Left kidney (tissue), 8 donors: ENCODE data around the gene MSI1. TPM values are rescaled to one million over a fixed set of nuclear protein-coding genes. Genes with fewer than 3 reads are reported as not detected.
A peak's percentile ranks its signal among the peaks of the same experiment; 100 is the strongest.

Experiments
- DNase-seq: peaks from one replicate; pipeline ENCODE4 v3.0.0-alpha.2; 2013
- long read RNA-seq, 8 donors: transcript quantifications; one replicate each; lab custom pipeline, GENCODE V29; 2026
- polyA plus RNA-seq: library from polyadenylated mRNA; unstranded; fragments of 120-200 nt; gene quantifications from one replicate; pipeline ENCODE4 v1.2.1, GENCODE V29; 2013; ENCODE audit not compliant: insufficient read length

Gene MSI1
- polyA plus RNA-seq, result 26.5 TPM
- long read RNA-seq, donor 1, transcript MSI1-201 (15 exons, 2,975 nt), result major isoform, 7 of 32 reads
- long read RNA-seq, donor 1, partial matches to known transcripts, result 25 of 32 reads
- long read RNA-seq, donor 1, other reads (novel, unspliced or antisense), result 0 of 32 reads
- long read RNA-seq, donor 2, partial matches to known transcripts, result 0 of 1 reads
- long read RNA-seq, donor 2, other reads (novel, unspliced or antisense), result 0 of 1 reads
- long read RNA-seq, donor 3, partial matches to known transcripts, result 0 of 1 reads
- long read RNA-seq, donor 3, other reads (novel, unspliced or antisense), result 0 of 1 reads
- long read RNA-seq, donor 4, result 0 reads
- long read RNA-seq, donor 5, result 0 reads
- long read RNA-seq, donor 6, partial matches to known transcripts, result 31 of 33 reads
- long read RNA-seq, donor 6, other reads (novel, unspliced or antisense), result 0 of 33 reads
- long read RNA-seq, donor 7, partial matches to known transcripts, result 0 of 1 reads
- long read RNA-seq, donor 7, other reads (novel, unspliced or antisense), result 0 of 1 reads
- long read RNA-seq, donor 8, partial matches to known transcripts, result 6 of 11 reads
- long read RNA-seq, donor 8, other reads (novel, unspliced or antisense), result 5 of 11 reads

DNA sequence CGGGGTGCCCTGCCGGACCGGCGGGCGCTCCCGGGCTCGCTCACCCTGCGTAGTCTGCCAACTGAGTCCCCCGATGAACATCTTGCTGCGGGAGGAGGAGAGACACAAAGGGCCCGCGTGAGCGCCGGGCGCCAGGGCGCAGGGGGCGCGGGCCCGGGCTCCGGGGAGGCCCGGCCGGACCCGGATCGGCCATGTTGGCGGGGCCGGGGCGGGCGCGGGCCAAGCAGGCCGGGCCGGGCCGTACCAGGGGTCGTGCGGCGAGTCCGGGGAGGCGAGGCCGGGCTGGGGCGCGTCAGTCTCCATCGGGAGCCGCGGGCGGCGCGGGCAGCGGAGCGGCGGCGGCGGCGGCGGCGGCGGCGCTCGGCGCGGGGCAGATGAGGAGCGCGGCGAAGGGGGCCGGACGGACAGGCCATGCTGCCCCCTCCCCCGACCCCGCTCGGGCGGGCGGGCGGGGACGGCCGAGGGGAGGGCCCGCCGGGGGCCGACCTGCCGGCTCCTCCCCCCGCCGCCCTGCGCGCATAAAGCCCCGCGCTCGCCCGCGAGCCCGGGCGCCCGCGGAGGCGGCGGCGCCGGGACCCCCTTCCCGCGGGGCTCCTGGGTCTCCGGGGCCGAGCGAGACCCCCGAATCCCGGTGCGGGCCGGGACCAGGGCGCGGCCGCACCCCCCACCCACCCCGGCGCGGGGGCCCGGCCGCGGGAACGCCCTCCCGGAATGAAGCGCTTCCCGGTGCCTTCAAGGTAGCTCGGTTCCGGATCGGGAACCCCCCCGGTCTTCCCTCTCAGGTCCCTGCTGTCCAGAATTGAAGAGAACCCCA, at the start of gene MSI1:
Gene MSI1 (minus strand): TSS at position 376 of the 814 bp plus-strand sequence. CDS start 73 bp downstream, at position 303.
- no peak for DNase-seq

DNA sequence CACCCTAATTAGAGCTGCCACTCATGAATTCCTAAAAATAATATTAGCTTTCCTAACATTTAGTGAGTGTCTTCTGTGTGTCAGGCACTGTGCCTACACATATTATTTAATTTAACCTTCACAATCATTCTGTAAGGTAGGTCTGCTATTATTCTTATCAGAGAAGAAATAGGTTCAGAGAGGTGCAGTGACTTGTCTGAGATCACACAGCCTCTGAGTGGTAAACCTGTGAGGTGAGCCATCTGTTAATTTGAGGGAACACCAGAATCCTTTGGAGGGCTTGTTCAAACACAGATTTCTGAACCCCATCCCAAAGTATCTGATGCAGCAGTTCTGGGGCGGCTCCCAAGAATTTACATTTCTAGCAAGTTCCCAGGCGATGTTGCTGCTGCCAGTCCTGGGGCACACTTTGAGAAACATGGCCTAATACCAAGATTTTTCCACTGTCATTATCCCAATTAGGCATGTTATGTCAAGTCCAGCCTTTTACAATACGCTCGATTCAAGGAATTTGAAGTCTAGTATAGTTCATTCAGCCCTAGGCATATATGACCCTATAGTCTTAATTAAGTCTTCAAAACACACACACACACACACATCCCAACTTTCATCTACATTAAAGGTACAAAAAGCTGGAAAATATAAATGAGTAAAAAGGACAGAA, 49.1 kb upstream of the MSI1 start:
- no peak for DNase-seq

DNA sequence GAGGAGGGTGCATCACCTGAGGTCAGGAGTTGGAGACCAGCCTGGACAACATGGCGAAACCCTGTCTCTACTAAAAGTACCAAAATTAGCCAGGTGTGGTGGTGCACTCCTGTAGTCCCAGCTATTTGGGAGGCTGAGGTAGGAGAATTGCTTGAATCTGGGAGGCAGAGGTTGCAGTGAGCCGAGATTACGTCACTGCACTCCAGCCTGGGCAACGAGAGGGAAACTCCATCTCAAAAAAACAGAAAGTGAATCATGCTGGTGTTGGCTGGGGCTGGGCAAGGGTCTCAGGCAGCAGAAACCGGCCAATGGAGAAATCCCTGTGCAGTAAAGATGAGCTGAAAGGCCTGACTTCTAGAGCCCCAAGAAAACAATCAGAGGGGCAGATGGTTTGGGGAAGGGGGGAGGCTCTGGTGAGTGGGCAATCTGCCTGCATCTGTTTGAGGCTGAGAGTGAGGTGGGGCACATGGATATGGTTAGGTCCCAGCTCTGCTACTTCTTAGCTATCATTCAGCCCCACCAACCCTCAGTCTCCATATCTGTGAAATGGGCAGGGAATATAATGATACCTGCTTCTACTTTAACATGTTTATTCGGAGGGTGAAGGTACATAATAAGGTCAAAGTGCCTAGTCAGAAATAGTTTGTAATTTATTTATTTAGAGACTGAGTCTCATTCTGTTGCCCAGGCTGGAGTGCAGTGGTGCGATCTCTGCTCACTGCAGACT, 47.7 kb upstream of the MSI1 start:
- no peak for DNase-seq

DNA sequence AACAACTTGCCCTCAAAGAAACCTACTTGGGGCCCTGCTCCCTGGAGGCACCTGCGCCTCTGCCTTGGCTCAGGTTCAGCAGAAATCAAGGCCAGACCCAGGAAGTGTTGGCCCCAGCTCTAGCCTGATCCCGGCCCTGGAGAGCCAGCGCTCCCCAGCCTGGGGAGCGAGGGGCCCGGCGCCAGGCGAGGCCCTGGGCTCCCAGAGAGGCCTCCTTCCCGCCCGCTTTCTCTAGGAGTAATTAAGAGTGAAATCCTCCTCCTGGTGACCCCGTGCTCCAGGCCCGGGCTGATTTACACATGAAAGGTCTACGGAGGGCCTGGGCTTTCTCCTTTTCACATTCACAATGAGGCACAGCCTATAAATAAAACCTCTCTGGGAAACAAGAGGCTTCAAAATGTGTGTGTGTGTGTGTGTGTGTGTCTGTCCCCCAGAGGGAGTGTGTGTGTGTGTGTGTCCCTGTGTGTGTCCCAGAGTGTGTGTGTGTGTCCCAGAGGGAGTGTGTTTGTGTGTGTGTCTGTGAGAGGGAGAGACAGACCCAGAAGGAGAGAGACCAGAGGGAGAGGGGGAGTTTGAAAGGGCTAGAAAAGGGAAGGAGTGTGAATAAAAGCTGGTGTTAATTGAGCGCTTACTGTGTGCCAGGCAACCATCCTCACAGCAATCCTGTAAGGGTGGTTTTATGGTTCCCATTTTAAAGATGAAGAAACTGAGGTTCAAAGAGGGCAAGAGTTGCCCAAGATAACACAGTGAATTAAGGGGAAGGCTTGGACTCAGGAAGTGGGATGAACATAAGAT, 45.1 kb upstream of the MSI1 start:
- peak; percentile 91 for DNase-seq

DNA sequence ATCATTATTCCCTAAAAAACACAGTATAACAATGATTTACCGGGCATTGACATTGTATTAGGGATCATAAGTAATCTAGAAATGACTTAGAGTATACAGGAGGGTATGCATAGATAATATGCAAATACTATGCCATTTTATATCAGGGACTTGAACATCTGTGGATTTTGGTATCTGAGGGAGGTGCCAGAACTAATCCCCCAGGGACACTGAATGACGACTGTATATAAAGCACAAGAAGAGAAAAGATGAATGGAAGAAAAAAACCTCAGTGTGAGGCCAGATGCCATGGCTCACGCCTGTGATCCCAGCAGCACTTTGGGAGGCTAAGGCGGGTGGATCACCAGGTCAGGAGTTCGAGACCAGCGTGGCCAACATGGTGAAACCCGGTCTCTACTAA, 43.5 kb upstream of the MSI1 start:
- no peak for DNase-seq

GRCh38 chr12:120408771-120409170, 39.8 kb upstream of the MSI1 start:
- no peak for DNase-seq

DNA sequence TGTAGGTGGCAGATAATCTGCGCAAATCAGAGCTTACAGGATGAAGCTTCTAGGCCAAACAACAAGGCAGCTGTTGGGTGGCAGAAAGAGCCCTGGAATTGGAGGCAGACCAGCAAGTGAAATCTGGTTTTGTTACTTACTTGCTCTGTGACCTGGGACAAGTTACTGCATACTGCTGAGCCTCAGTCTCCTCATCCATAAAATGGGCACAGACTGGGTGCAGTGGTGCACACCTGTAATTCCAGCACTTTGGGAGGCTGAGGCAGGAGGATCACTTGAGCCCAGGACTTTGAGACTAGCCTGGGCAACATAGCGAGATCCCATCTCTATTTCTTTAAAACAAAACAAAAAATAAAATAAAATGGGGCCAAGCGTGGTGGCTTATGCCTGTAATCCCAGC, 37.6 kb upstream of the MSI1 start:
- no peak for DNase-seq

DNA sequence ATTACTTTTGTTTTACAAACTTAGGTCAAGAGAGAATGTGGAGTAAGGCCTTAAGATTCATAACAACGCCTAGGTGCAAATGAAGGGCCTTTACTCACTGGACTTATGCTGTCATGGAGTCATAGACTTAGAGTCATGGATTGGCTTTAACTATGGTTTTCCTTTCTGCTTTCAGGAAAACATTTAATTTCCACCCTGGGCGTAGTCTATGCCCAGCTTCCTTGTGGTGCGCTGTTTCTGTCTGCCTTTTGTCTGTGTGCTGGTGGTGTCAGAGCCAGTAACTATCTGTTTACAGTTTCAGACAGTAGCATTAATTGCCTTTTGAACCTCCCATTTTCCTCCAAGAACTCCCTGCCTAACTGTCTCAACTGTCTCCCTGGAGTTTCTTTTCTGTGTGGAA, 37.1 kb upstream of the MSI1 start:
- no peak for DNase-seq

DNA sequence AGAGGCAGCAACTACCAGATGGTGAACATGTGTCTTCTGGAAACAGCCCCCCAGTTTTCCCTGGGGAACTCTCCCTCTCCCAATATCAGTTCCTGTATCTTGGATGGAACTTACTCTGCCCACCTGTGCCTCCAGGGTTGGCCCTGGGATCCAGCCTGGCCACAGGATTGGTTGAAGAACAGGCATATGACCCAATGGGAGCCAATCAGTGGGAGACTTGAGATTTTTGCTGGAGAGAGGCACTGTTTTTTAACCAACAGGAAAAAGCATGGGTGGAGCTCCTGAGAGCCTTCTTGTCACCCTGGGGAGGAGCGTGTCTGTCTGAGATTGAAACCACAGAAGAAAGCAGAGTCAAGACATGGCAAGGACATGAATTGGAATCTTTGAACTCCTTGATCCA, 35.3 kb upstream of the MSI1 start:
- DNase-seq, result no peak

DNA sequence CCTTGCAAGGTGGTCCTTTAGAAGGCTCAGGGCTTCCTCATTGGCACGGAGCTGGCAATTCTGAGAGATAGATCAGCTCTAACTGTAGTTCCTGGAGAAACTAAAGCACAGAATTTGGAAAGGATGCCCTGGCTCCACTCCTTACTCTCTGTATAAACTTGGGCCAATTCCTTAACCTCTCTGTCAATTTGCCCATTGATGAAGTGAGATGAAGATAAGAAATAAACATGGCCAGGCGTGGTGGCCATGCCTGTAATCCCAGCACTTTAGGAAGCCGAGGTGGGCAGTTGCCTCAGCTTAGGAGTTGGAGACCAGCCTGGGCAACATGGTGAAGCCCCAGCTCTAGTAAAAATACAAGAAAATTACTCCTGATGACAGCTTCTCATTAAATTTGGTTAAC, 34.9 kb upstream of the MSI1 start:
- DNase-seq, result no peak

- DNase-seq, result peak; percentile 63
Measured at GRCh38 chr12:120402217-120402616, 33.3 kb upstream of the MSI1 start.

DNA sequence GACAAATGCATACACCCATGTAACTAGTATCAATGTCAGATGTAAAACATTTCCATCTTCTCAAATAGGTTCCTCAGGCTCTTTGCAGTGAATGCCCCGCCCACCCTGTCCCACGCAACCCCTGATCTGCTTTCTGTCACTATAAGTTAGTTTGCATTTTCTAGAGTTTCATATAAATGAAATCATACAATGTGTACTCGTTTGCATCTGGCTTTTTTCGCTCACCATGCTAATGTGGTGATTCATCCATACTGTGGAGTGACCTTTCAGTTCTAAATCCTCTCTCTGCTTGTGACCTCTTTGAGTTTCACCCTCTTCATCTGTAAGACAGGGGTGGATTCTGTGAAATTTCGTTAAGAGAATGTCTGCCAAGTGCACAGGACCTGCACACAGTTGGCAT, 30.6 kb upstream of the MSI1 start:
- DNase-seq, result no peak

DNA sequence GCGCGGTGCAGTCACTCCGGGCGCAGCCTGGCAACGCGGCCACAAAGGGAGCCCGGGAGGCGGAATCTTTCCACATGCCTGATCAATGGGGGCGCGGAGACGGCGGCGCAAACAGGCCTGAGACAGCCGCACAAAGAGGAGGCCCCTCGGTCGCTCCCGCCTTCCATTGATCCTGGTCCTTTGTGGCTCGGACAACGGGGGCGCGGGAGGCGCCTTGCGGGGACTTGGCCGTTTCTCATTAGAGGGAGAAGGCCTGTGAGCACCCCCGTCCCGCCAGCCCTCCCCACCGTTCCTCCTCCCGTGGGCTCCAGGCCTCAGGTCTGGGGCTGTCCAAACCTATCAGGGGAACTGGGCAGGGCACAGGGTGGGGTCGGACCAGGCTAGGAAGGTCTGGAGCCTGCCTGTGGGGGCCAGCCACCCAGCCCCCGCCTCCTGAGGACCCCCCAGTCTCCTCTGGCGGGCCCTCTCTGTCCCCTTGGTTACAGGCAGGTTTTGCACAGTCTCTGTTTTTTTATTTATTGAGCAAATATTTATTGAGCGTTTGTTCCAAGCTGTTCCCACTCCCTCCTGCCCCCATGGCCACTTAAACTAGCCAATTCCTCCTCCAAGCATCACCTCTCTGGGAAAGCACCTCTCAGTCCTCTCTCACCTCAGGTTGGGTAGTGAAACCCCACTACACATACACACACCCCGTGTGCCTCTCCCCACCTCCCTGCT, 29.0 kb upstream of the MSI1 start:
- DNase-seq, result peak; percentile 49

DNA sequence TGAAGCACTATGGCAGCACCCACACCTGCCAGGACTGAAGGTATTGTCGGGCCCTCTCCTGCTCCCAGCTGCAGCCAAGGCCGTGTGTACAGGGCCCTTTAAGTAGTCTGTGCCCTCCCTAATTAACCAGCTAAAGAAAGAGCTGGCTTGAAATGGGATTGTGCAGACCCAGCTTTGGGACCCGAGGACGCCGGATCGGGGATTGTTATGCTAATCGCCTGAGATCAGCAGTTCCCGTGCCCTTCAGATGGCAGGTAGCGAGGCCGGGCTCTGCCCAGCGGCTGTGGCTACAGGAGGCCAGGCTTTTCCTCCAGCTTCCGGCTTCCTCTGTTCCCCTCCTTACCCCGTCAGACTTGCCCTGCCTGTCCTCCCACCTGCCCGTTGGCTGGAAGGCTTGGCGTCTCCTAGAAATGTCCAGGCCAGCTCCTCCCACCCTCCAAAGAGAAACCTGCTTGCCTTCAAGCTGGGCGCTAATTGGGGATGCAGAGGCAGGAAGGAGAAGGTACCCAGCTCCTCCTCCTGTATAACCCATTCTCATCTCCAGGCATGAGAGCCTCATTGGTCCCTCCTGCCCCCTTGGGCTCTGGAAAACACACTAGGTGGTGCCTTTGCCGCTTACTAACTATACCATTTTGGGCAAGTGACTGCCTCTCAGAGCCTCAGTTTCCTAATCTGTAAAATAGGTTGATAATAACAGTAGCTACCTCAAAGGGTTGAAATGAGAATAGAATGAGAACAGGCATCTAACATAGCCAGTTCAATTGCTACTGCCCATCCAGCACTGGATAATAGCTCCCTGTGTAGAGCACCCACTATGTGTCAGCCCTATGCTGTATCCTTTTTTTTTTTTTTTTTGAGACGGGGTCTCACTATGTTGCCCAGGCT, 25.8 kb upstream of the MSI1 start:
- peak; percentile 61 for DNase-seq

GRCh38 chr12:120390540-120391120, 21.7 kb upstream of the MSI1 start:
- DNase-seq, result no peak

DNA sequence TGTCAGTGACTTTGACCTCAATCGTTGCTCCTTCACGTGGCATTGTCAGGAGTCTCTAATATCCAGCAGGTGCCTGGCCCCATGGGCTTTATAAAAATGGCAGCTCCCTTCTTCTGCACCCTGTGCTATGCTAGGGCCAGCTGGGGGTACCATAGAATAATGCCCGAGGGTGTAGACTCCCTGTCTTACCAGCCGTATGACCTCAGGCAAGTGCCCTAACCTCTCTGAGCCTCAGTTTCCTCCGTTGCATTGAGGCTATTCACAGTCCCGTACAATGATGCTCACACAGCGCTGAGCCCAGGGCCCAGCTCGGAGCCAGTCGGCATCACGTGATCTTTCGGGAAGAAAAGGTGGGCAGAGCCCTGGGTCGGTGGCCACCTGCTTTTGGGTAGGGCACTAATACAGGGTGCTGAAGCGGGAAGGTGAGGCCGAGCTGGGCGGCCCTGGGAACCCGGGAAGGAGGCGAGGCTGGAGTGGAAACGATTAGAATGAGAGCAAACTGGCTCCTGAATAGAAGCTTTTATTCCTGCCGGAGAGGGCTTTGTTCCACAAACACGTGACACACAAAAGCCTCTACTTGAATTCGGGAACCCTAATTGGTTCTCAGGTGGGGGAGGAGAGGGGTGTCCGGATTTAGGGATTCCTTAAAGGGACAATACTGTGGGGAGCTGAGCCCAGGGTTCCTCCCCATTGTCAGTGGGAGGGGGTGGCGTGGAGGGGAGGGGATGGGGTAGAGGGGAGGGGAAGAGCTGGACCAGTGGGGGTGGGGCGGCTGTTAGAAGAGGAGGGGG, 19.9 kb upstream of the MSI1 start:
- no peak for DNase-seq

DNA sequence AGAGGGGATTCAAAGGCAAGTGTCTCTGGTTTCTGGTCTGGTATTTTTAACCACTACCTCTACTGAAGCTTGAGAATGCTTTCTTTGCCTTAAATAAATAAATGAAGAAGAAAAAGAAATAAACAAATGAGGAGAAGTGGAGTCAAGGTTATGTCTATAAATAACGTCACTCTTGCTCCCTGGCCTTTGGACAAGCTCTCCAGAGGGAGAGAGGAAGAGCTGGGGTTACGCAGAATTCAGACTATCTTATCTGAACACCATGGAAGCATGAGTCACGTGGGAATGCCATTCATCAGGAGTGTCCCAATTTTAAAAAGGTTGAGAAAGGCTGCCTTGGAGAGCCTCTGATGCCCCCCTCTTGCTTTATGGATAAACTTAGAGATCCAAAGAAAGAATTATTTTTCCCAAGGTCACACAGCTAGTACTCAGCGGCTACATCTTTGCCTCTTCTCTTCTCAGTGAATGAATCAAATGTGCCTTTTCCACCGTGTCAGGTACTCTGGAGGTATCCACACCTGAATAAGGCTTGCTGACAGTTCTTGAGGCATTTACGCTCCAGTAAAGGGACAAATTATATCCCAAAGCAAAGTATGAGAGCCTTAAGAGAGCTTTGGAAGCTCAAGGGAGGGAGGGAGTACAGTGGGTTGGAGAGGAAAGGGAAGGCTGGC, 12.9 kb upstream of the MSI1 start:
- DNase-seq, result no peak
